ENCODE results near the gene PDZD2.

PDZD2 gene

DNA sequence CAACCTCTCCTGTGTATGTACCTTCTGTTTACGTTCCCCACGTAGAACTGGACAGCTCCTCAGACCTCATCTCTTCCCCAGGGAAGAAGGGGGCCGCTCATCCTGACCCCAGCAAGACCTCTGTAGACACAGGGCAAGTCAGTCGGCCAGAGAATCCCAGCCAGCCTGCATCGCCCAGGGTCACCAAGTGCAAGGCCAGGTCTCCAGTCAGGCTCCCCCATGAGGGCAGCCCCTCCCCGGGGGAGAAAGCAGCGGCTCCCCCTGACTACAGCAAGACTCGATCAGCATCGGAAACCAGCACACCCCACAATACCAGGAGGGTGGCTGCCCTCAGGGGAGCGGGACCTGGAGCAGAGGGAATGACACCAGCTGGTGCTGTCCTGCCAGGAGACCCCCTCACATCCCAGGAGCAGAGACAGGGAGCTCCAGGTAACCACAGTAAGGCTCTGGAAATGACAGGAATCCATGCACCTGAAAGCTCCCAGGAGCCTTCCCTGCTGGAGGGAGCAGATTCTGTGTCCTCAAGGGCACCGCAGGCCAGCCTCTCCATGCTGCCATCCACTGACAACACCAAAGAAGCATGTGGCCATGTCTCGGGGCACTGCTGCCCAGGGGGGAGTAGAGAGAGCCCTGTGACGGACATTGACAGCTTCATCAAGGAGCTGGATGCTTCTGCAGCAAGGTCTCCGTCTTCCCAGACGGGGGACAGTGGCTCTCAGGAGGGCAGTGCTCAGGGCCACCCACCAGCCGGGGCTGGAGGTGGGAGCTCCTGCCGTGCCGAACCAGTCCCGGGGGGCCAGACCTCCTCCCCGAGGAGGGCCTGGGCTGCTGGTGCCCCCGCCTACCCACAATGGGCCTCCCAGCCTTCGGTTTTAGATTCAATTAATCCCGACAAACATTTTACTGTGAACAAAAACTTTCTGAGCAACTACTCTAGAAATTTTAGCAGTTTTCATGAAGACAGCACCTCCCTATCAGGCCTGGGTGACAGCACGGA lies 448.5 kb downstream of the PDZD2 start:
- no peak overlapping the region for H3K4me3 ChIP-seq (ENCODE audit: severe bottlenecking)
- no peaks in the 10 kb centered on the region for H3K9me3 ChIP-seq (ENCODE audit: severe bottlenecking)
- no peaks in the 10 kb centered on the region for H3K36me3 ChIP-seq (ENCODE audit: low read depth)
- H3K4me1 ChIP-seq (ENCODE audit: insufficient read depth, poor library complexity, severe bottlenecking), result no peaks in the 10 kb centered on the region
- DNase-seq (ENCODE audit: low spot score) (no peak), ATAC-seq (ENCODE audit: low read depth) (peak; percentile 13; the same call in 1 of the 3 replicates)
- TF ChIP-seq, protein P1, sequence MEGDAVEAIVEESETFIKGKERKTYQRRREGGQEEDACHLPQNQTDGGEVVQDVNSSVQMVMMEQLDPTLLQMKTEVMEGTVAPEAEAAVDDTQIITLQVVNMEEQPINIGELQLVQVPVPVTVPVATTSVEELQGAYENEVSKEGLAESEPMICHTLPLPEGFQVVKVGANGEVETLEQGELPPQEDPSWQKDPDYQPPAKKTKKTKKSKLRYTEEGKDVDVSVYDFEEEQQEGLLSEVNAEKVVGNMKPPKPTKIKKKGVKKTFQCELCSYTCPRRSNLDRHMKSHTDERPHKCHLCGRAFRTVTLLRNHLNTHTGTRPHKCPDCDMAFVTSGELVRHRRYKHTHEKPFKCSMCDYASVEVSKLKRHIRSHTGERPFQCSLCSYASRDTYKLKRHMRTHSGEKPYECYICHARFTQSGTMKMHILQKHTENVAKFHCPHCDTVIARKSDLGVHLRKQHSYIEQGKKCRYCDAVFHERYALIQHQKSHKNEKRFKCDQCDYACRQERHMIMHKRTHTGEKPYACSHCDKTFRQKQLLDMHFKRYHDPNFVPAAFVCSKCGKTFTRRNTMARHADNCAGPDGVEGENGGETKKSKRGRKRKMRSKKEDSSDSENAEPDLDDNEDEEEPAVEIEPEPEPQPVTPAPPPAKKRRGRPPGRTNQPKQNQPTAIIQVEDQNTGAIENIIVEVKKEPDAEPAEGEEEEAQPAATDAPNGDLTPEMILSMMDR (IDR thresholded peaks at IDR 0.05; ENCODE audit: poor library complexity, severe bottlenecking), result no peak
- H3K27ac ChIP-seq (ENCODE audit: poor library complexity, severe bottlenecking), result no peak overlapping the region
- no peaks in the 10 kb centered on the region for H3K27me3 ChIP-seq (ENCODE audit: insufficient read depth, poor library complexity, severe bottlenecking)

DNA sequence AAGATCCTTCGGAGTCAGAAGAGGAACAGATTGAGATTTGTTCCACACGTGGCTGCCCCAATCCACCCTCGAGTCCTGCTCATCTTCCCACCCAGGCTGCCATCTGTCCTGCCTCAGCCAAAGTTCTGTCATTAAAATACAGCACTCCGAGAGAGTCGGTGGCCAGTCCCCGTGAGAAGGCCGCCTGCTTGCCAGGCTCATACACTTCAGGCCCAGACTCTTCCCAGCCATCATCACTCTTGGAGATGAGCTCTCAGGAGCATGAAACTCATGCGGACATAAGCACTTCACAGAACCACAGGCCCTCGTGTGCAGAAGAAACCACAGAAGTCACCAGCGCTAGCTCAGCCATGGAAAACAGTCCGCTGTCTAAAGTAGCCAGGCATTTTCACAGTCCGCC lies 449.3 kb downstream of the PDZD2 start:
- no peak for ATAC-seq (ENCODE audit: low read depth)
- TF ChIP-seq, protein P1 (IDR thresholded peaks at IDR 0.05; ENCODE audit: poor library complexity, severe bottlenecking), result no peak

DNA sequence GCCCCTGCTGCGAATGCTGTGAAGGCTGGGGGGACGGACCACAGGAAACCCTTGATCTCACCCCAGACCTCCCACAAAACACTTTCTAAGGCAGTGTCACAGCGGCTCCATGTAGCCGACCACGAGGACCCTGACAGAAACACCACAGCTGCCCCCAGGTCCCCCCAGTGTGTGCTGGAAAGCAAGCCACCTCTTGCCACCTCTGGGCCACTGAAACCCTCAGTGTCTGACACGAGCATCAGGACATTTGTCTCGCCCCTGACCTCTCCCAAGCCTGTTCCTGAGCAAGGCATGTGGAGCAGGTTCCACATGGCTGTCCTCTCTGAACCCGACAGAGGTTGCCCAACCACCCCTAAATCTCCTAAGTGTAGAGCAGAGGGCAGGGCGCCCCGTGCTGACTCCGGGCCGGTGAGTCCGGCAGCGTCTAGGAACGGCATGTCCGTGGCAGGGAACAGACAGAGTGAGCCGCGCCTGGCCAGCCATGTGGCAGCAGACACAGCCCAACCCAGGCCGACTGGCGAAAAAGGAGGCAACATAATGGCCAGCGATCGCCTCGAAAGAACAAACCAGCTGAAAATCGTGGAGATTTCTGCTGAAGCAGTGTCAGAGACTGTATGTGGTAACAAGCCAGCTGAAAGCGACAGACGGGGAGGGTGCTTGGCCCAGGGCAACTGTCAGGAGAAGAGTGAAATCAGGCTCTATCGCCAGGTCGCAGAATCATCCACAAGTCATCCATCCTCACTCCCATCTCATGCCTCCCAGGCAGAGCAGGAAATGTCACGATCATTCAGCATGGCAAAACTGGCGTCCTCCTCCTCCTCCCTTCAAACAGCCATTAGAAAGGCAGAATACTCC lies 450.4 kb downstream of the PDZD2 start:
- TF ChIP-seq, protein P1 (IDR thresholded peaks at IDR 0.05; ENCODE audit: poor library complexity, severe bottlenecking), result no peak
- H3K4me1 ChIP-seq (ENCODE audit: insufficient read depth, poor library complexity, severe bottlenecking), result no peaks in the 10 kb centered on the region
- no peak overlapping the region for H3K27ac ChIP-seq (ENCODE audit: poor library complexity, severe bottlenecking)
- no peaks in the 10 kb centered on the region for H3K27me3 ChIP-seq (ENCODE audit: insufficient read depth, poor library complexity, severe bottlenecking)
- H3K4me3 ChIP-seq (ENCODE audit: severe bottlenecking), result no peak overlapping the region
- H3K9me3 ChIP-seq (ENCODE audit: severe bottlenecking), result no peaks in the 10 kb centered on the region
- ATAC-seq (ENCODE audit: low read depth) (no peak), DNase-seq (ENCODE audit: low spot score) (no peak)
- H3K36me3 ChIP-seq (ENCODE audit: low read depth), result peaks cover 3% of the 10 kb centered on the region; the same call in 1 of the 2 replicates

More for the DNA sequence above, 449.3 kb downstream of the PDZD2 start:
- H3K4me1 ChIP-seq (ENCODE audit: insufficient read depth, poor library complexity, severe bottlenecking), result no peaks in the 10 kb centered on the region
- H3K27me3 ChIP-seq (ENCODE audit: insufficient read depth, poor library complexity, severe bottlenecking), result no peaks in the 10 kb centered on the region
- H3K4me3 ChIP-seq (ENCODE audit: severe bottlenecking), result no peak overlapping the region
- no peaks in the 10 kb centered on the region for H3K9me3 ChIP-seq (ENCODE audit: severe bottlenecking)
- no peak overlapping the region for H3K27ac ChIP-seq (ENCODE audit: poor library complexity, severe bottlenecking)
- DNase-seq (ENCODE audit: low spot score), result no peak
- H3K36me3 ChIP-seq (ENCODE audit: low read depth), result no peaks in the 10 kb centered on the region

DNA sequence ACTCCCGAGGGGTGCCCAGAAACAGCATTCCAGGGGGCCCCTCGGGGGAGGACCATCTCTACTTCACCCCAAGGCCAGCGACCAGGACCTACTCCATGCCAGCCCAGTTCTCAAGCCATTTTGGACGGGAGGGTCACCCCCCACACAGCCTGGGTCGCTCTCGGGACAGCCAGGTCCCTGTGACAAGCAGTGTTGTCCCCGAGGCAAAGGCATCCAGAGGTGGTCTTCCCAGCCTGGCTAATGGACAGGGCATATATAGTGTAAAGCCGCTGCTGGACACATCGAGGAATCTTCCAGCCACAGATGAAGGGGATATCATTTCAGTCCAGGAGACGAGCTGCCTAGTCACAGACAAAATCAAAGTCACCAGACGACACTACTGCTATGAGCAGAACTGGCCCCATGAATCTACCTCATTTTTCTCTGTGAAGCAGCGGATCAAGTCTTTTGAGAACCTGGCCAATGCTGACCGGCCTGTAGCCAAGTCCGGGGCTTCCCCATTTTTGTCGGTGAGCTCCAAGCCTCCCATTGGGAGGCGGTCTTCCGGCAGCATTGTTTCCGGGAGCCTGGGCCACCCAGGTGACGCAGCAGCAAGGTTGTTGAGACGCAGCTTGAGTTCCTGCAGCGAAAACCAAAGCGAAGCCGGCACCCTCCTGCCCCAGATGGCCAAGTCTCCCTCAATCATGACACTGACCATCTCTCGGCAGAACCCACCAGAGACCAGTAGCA lies 451.3 kb downstream of the PDZD2 start:
- H3K36me3 ChIP-seq (ENCODE audit: low read depth), result peaks cover 7% of the 10 kb centered on the region; the same call in 1 of the 2 replicates
- no peak for DNase-seq (ENCODE audit: low spot score)
- TF ChIP-seq, protein P1 (IDR thresholded peaks at IDR 0.05; ENCODE audit: poor library complexity, severe bottlenecking), result no peak

More for the DNA sequence above, 451.3 kb downstream of the PDZD2 start:
- Histone ChIP-seq H3K27ac (ENCODE audit: poor library complexity, severe bottlenecking) (no peak overlapping the region), H3K27me3 (ENCODE audit: insufficient read depth, poor library complexity, severe bottlenecking) (no peaks in the 10 kb centered on the region), H3K4me3 (ENCODE audit: severe bottlenecking) (no peak overlapping the region), H3K9me3 (ENCODE audit: severe bottlenecking) (no peaks in the 10 kb centered on the region), H3K4me1 (ENCODE audit: insufficient read depth, poor library complexity, severe bottlenecking) (no peaks in the 10 kb centered on the region)
- no peak for ATAC-seq (ENCODE audit: low read depth)

Measured in RWPE2 (cell line).